ENCODE measurements around the gene KLHL7.

DNA sequence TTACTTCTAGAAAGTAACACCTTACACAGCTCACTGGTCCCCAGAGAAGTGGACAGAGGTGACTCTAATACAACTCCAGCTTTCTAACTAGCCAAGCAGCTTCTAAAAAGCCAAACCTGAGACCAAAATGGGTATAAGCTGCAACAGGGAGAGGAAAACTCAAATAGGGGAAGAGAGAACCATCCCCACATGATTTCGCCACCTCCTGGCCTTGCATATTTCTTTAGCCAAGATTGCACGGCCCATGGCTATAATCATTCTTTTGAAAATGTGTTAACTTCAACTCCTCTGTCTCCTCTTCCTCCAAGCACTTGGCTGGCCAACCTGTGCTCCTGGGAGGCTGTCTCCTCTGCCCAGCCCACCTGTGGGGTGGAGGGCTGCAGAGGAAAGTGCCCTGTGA lies 104.9 kb downstream of the KLHL7 start:
- TF ChIP-seq EZH2 (IDR thresholded peaks at IDR 0.05; ENCODE audit: borderline replicate concordance, insufficient read depth, low read length, poor library complexity, severe bottlenecking) = no peak
- TF ChIP-seq, protein P1, sequence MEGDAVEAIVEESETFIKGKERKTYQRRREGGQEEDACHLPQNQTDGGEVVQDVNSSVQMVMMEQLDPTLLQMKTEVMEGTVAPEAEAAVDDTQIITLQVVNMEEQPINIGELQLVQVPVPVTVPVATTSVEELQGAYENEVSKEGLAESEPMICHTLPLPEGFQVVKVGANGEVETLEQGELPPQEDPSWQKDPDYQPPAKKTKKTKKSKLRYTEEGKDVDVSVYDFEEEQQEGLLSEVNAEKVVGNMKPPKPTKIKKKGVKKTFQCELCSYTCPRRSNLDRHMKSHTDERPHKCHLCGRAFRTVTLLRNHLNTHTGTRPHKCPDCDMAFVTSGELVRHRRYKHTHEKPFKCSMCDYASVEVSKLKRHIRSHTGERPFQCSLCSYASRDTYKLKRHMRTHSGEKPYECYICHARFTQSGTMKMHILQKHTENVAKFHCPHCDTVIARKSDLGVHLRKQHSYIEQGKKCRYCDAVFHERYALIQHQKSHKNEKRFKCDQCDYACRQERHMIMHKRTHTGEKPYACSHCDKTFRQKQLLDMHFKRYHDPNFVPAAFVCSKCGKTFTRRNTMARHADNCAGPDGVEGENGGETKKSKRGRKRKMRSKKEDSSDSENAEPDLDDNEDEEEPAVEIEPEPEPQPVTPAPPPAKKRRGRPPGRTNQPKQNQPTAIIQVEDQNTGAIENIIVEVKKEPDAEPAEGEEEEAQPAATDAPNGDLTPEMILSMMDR (IDR thresholded peaks at IDR 0.05; ENCODE audit: poor library complexity, severe bottlenecking) = no peak
- TF ChIP-seq POLR2AphosphoS5 (IDR thresholded peaks at IDR 0.05) = no peak
- no peak for TF ChIP-seq MXI1 (conservative IDR thresholded peaks at IDR 0.05; ENCODE audit: poor library complexity, severe bottlenecking)
- no peak for TF ChIP-seq EP300 (conservative IDR thresholded peaks at IDR 0.05; ENCODE audit: poor library complexity, severe bottlenecking)
- TF ChIP-seq, protein P2, sequence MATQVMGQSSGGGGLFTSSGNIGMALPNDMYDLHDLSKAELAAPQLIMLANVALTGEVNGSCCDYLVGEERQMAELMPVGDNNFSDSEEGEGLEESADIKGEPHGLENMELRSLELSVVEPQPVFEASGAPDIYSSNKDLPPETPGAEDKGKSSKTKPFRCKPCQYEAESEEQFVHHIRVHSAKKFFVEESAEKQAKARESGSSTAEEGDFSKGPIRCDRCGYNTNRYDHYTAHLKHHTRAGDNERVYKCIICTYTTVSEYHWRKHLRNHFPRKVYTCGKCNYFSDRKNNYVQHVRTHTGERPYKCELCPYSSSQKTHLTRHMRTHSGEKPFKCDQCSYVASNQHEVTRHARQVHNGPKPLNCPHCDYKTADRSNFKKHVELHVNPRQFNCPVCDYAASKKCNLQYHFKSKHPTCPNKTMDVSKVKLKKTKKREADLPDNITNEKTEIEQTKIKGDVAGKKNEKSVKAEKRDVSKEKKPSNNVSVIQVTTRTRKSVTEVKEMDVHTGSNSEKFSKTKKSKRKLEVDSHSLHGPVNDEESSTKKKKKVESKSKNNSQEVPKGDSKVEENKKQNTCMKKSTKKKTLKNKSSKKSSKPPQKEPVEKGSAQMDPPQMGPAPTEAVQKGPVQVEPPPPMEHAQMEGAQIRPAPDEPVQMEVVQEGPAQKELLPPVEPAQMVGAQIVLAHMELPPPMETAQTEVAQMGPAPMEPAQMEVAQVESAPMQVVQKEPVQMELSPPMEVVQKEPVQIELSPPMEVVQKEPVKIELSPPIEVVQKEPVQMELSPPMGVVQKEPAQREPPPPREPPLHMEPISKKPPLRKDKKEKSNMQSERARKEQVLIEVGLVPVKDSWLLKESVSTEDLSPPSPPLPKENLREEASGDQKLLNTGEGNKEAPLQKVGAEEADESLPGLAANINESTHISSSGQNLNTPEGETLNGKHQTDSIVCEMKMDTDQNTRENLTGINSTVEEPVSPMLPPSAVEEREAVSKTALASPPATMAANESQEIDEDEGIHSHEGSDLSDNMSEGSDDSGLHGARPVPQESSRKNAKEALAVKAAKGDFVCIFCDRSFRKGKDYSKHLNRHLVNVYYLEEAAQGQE (IDR thresholded peaks at IDR 0.05; ENCODE audit: borderline replicate concordance) = no peak
- no peak for TF ChIP-seq TAF1 (IDR thresholded peaks at IDR 0.05; ENCODE audit: low read depth)
- no peak for TF ChIP-seq RAD21 (conservative IDR thresholded peaks at IDR 0.05)

Measured in neural cell (in vitro differentiated cells).